Measurements from ENCODE around the gene AKAP13. TPM values are rescaled to one million over a fixed set of nuclear protein-coding genes. Genes with fewer than 3 reads are reported as not detected.

The AKAP13 gene
- total RNA-seq, 2 experiments from 2014 or later = 79.4 to 83.2 TPM

GRCh38 chr15:85595804-85596536 lies 215.6 kb downstream of the AKAP13 start:
- intact Hi-C loops (cut with micrococcal nuclease) = loop anchor here (1.0 to 5.0 kb wide), 2 partner anchors 14 to 54 kb away; no protein-coding TSS in a partner anchor
- Mint-ChIP-seq H3K4me3 (peak overlapping the region; percentile 28), H3K27me3 (ENCODE audit: low read depth) (no peaks in the 10 kb centered on the region), H3K36me3 (ENCODE audit: low read depth) (peaks cover 6% of the 10 kb centered on the region), H3K4me1 (ENCODE audit: low read depth) (peaks cover 37% of the 10 kb centered on the region), H3K27ac (peak overlapping the region; percentile 85), H3K9me3 (no peaks in the 10 kb centered on the region)
- DNase-seq = peak; percentile 34
- CTCF ChIA-PET = interaction anchor here (1.1 kb wide), 1 partner anchor 15 kb away, joined by 3 read pairs; no protein-coding TSS in a partner anchor

- intact Hi-C loops (cut with micrococcal nuclease) = loop anchor here (1.0 to 5.0 kb wide), 2 partner anchors 22 to 55 kb away; no protein-coding TSS in a partner anchor
- Mint-ChIP-seq H3K4me1 (ENCODE audit: low read depth) (peaks cover 37% of the 10 kb centered on the region), H3K27me3 (ENCODE audit: low read depth) (no peaks in the 10 kb centered on the region), H3K9me3 (no peaks in the 10 kb centered on the region), H3K27ac (no peak overlapping the region), H3K4me3 (no peak overlapping the region), H3K36me3 (ENCODE audit: low read depth) (peaks cover 6% of the 10 kb centered on the region)
- CTCF ChIA-PET = interaction anchor here (0.6 to 1.1 kb wide), 2 partner anchors 16 to 133 kb away, joined by 3 read pairs; no protein-coding TSS in a partner anchor
- DNase-seq = peak; percentile 55
These were observed 216.9 kb downstream of the AKAP13 start for GRCh38 chr15:85597155-85597815.

DNA sequence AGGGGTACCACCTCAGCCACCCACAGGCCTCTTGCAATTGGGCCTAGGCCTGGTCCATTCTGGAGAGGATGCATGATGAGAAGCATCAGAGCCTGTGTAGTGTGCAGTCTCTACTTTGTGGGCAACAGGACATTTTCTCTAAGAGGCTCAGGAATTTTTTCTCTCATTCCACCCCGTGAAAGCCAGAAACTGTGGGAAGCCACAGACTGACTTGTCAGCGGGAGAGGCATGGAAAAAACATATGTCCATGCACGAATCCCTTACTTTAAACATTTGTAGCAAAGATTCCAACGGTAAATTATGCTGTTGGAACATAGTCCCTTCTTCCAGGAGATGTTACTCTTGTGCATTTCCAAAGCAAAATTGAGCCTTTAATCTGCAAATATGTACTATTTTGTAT lies 217.8 kb downstream of the AKAP13 start:
- Mint-ChIP-seq H3K4me3 (no peak overlapping the region), H3K4me1 (ENCODE audit: low read depth) (peaks cover 39% of the 10 kb centered on the region), H3K27ac (no peak overlapping the region), H3K36me3 (ENCODE audit: low read depth) (peaks cover 6% of the 10 kb centered on the region), H3K27me3 (ENCODE audit: low read depth) (no peaks in the 10 kb centered on the region), H3K9me3 (no peaks in the 10 kb centered on the region)
- CTCF ChIA-PET = no interaction called here
- intact Hi-C loops (cut with micrococcal nuclease) = loop anchor here (5.0 kb wide), 1 partner anchor 56 kb away; no protein-coding TSS in a partner anchor
- DNase-seq = no peak

GRCh38 chr15:85598718-85599398 lies 218.5 kb downstream of the AKAP13 start:
- no peak for DNase-seq
- intact Hi-C loops (cut with micrococcal nuclease) = loop anchor here (5.0 kb wide), 1 partner anchor 57 kb away; no protein-coding TSS in a partner anchor
- H3K27me3 Mint-ChIP-seq (ENCODE audit: low read depth) = no peaks in the 10 kb centered on the region
- peaks cover 6% of the 10 kb centered on the region for H3K36me3 Mint-ChIP-seq (ENCODE audit: low read depth)
- H3K9me3 Mint-ChIP-seq = no peaks in the 10 kb centered on the region
- no peak overlapping the region for H3K27ac Mint-ChIP-seq
- no peak overlapping the region for H3K4me3 Mint-ChIP-seq
- peaks cover 39% of the 10 kb centered on the region for H3K4me1 Mint-ChIP-seq (ENCODE audit: low read depth)
- CTCF ChIA-PET = no interaction called here

DNA sequence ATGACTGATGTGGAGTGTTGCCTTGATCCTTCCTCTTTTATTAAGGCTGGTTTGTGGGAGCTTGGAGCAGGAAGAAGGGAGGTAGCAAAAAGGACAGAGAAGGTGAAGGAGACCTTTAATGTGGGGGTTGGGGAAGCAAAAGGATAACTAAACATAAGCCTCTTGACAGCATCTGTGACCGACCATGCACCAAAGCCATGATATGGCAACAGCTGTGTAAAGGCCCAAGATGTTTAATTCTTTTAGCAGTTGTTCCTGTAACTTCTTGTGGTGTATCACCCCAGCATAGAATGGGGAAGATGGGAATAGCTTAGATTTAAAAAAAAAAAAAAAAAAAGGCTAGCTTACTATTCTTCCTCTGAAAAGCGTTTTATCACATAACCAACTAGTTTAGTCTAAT lies 219.6 kb downstream of the AKAP13 start:
- CTCF ChIA-PET = interaction anchor here (0.7 to 1.0 kb wide), 2 partner anchors 9 to 19 kb away, joined by 3 to 6 read pairs; no protein-coding TSS in a partner anchor
- Mint-ChIP-seq H3K27me3 (ENCODE audit: low read depth) (no peaks in the 10 kb centered on the region), H3K4me1 (ENCODE audit: low read depth) (peaks cover 34% of the 10 kb centered on the region), H3K27ac (no peak overlapping the region), H3K4me3 (no peak overlapping the region), H3K9me3 (no peaks in the 10 kb centered on the region), H3K36me3 (ENCODE audit: low read depth) (peaks cover 9% of the 10 kb centered on the region)
- intact Hi-C loops (cut with micrococcal nuclease) = no loop called here
- no peak for DNase-seq

DNA sequence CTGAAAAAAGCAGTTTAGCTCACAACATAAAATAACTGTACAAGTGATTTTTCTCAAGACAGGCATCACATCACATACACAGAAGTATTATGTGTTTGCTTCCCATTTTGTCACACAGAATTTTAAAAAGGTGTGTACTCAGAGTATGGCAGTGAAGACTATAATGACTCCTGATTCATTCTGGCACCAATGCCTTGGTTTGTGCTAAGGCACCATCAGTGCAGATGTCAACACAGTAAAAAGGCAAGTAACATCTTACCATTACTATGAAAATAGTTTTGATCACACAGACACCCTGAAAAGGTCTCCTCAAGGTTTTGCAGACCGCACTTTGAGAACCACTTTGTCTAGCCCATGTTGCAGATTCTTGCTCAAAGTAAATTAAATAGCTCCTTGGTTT lies 222.8 kb downstream of the AKAP13 start:
- Mint-ChIP-seq H3K36me3 (ENCODE audit: low read depth) (peaks cover 6% of the 10 kb centered on the region), H3K27ac (no peak overlapping the region), H3K9me3 (no peaks in the 10 kb centered on the region), H3K4me3 (no peak overlapping the region), H3K4me1 (ENCODE audit: low read depth) (peaks cover 3% of the 10 kb centered on the region), H3K27me3 (ENCODE audit: low read depth) (no peaks in the 10 kb centered on the region)
- CTCF ChIA-PET = interaction anchor here (0.9 to 1.4 kb wide), 2 partner anchors 9 to 12 kb away, joined by 3 to 5 read pairs; no protein-coding TSS in a partner anchor
- intact Hi-C loops (cut with micrococcal nuclease) = no loop called here
- no peak for DNase-seq

- Mint-ChIP-seq H3K27me3 (ENCODE audit: low read depth) (no peaks in the 10 kb centered on the region), H3K27ac (peak overlapping the region; percentile 6), H3K36me3 (ENCODE audit: low read depth) (peaks cover 6% of the 10 kb centered on the region), H3K4me3 (no peak overlapping the region), H3K4me1 (ENCODE audit: low read depth) (peaks cover 2% of the 10 kb centered on the region), H3K9me3 (no peaks in the 10 kb centered on the region)
- intact Hi-C loops (cut with micrococcal nuclease) = no loop called here
- no peak for DNase-seq
- CTCF ChIA-PET = interaction anchor here (0.6 to 1.4 kb wide), 3 partner anchors 8 to 12 kb away, joined by 3 to 5 read pairs (median 3); no protein-coding TSS in a partner anchor
These were observed 223.3 kb downstream of the AKAP13 start for GRCh38 chr15:85603703-85604102.

GRCh38 chr15:85604194-85604593 lies 223.8 kb downstream of the AKAP13 start:
- Mint-ChIP-seq H3K4me1 (ENCODE audit: low read depth) (peaks cover 2% of the 10 kb centered on the region), H3K27ac (peak overlapping the region; percentile 12), H3K27me3 (ENCODE audit: low read depth) (no peaks in the 10 kb centered on the region), H3K9me3 (no peaks in the 10 kb centered on the region), H3K36me3 (ENCODE audit: low read depth) (peaks cover 6% of the 10 kb centered on the region), H3K4me3 (no peak overlapping the region)
- DNase-seq = no peak
- intact Hi-C loops (cut with micrococcal nuclease) = no loop called here
- CTCF ChIA-PET = interaction anchor here (0.6 to 1.4 kb wide), 4 partner anchors 11 to 94 kb away, joined by 3 to 4 read pairs (median 4); no protein-coding TSS in a partner anchor

DNA sequence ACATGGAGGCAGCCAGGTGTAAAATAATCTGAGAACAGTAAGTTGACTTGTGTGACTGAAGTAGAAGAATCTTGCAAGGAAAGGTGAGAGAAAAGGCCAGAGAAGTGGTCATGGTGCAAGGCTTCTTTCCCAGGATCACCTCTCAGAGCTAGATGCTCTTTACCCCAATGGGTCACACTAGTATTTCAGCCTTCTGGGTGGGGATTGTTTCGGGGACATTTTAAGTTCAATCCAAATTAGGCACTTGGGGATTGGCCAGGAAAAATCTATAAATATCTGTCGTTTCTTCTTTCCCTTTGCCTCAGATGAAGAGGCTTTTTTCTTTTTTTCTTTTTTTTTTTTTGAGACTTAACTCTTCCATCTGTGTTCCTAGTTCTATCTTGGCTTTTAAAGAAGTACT lies 226.3 kb downstream of the AKAP13 start:
- no peak overlapping the region for H3K27ac Mint-ChIP-seq
- H3K36me3 Mint-ChIP-seq (ENCODE audit: low read depth) = peaks cover 11% of the 10 kb centered on the region
- no peaks in the 10 kb centered on the region for H3K27me3 Mint-ChIP-seq (ENCODE audit: low read depth)
- peaks cover 12% of the 10 kb centered on the region for H3K4me1 Mint-ChIP-seq (ENCODE audit: low read depth)
- H3K4me3 Mint-ChIP-seq = no peak overlapping the region
- intact Hi-C loops (cut with micrococcal nuclease) = loop anchor here (1.0 kb wide), 1 partner anchor 22 kb away; no protein-coding TSS in a partner anchor
- CTCF ChIA-PET = interaction anchor here (1.1 to 1.2 kb wide), 2 partner anchors 11 to 83 kb away, joined by 3 to 4 read pairs; no protein-coding TSS in a partner anchor
- DNase-seq = no peak
- H3K9me3 Mint-ChIP-seq = no peaks in the 10 kb centered on the region

- Mint-ChIP-seq H3K36me3 (ENCODE audit: low read depth) (peaks cover 11% of the 10 kb centered on the region), H3K4me3 (no peak overlapping the region), H3K9me3 (no peaks in the 10 kb centered on the region), H3K27ac (no peak overlapping the region), H3K27me3 (ENCODE audit: low read depth) (no peaks in the 10 kb centered on the region), H3K4me1 (ENCODE audit: low read depth) (peaks cover 13% of the 10 kb centered on the region)
- CTCF ChIA-PET = interaction anchor here (0.6 to 1.3 kb wide), 3 partner anchors 11 to 123 kb away, joined by 4 to 6 read pairs (median 5); no protein-coding TSS in a partner anchor
- intact Hi-C loops (cut with micrococcal nuclease) = loop anchor here (1.0 kb wide), 1 partner anchor 23 kb away; no protein-coding TSS in a partner anchor
- no peak for DNase-seq
These were observed 226.9 kb downstream of the AKAP13 start for GRCh38 chr15:85607141-85607806.

- H3K36me3 Mint-ChIP-seq (ENCODE audit: low read depth) = peaks cover 11% of the 10 kb centered on the region
- no peak overlapping the region for H3K4me3 Mint-ChIP-seq
- DNase-seq = no peak
- H3K27me3 Mint-ChIP-seq (ENCODE audit: low read depth) = no peaks in the 10 kb centered on the region
- intact Hi-C loops (cut with micrococcal nuclease) = loop anchor here (1.0 kb wide), 1 partner anchor 24 kb away; no protein-coding TSS in a partner anchor
- CTCF ChIA-PET = interaction anchor here (0.6 to 1.3 kb wide), 2 partner anchors 103 to 122 kb away, joined by 5 to 6 read pairs; no protein-coding TSS in a partner anchor
- H3K4me1 Mint-ChIP-seq (ENCODE audit: low read depth) = peaks cover 13% of the 10 kb centered on the region
- no peaks in the 10 kb centered on the region for H3K9me3 Mint-ChIP-seq
- no peak overlapping the region for H3K27ac Mint-ChIP-seq
These were observed 227.4 kb downstream of the AKAP13 start for GRCh38 chr15:85607842-85608241.
